WI38 (cell line): ENCODE results near the gene SLC25A10.

ENCODE experiments used
- H3K4me3 ChIP-seq: 2 replicates; pipeline ENCODE4 v1.5.1; 2011; ENCODE audit warnings: low read depth, mild to moderate bottlenecking, control low read depth, low read length
- CTCF ChIP-seq: IDR thresholded peaks from 2 replicates; pipeline ENCODE4 v1.5.1; 2012; ENCODE audit warnings: low read depth, mild to moderate bottlenecking, control low read depth, low read length

SLC25A10 gene

GRCh38 chr17:81714412-81715106 is 2.5 kb downstream of the SLC25A10 start:
- no peak overlapping the region for H3K4me3 ChIP-seq
- no peak for TF ChIP-seq CTCF

- TF ChIP-seq CTCF = no peak
- H3K4me3 ChIP-seq = no peak overlapping the region
Observed at GRCh38 chr17:81715107-81715871, 3.2 kb downstream of the SLC25A10 start.

GRCh38 chr17:81715872-81716673 is 4.0 kb downstream of the SLC25A10 start:
- TF ChIP-seq CTCF = no peak
- no peak overlapping the region for H3K4me3 ChIP-seq

GRCh38 chr17:81716674-81716996 is 4.6 kb downstream of the SLC25A10 start:
- H3K4me3 ChIP-seq = no peak overlapping the region
- no peak for TF ChIP-seq CTCF

GRCh38 chr17:81717049-81717765 is 5.1 kb downstream of the SLC25A10 start:
- H3K4me3 ChIP-seq = no peak overlapping the region
- TF ChIP-seq CTCF = no peak

GRCh38 chr17:81717766-81718089 is 5.6 kb downstream of the SLC25A10 start:
- H3K4me3 ChIP-seq = no peak overlapping the region
- no peak for TF ChIP-seq CTCF
